Left lung (tissue), 10 donors: ENCODE data around the gene PPP2R2D. TPM values are rescaled to one million over a fixed set of nuclear protein-coding genes. Genes with fewer than 3 reads are reported as not detected.
A peak's percentile ranks its signal among the peaks of the same experiment; 100 is the strongest.

Source experiments
- ATAC-seq: fragments of 200-7000 bp; cut with Tn5 transposase; one replicate; pipeline ENCODE4 v1.9.1; 2020; ENCODE audit warnings: moderate library complexity
- DNase-seq, 4 donors: peaks; one replicate each; pipeline ENCODE4 v3.0.0-alpha.2; 2013 to 2020
- H3K27ac ChIP-seq, 2 donors: fragments of 200-600 bp; sonication (generic) in 1 of 2; one replicate each; pipeline versions ENCODE4 v1.5.0 to v1.8.0; 2020 to 2021
- H3K27me3 ChIP-seq, 2 donors: fragments of 200-600 bp; sonication (generic) in 1 of 2; one replicate each; pipeline versions ENCODE4 v1.5.0 to v1.8.0; 2020 to 2021
- H3K36me3 ChIP-seq, 2 donors: fragments of 200-600 bp; sonication (generic) in 1 of 2; one replicate each; pipeline versions ENCODE4 v1.5.0 to v1.8.0; 2020 to 2021
- H3K4me1 ChIP-seq, 2 donors: fragments of 200-600 bp; one replicate each; pipeline ENCODE4 v1.8.0; 2021
- H3K4me3 ChIP-seq, 2 donors: fragments of 200-600 bp; sonication (generic) in 1 of 2; one replicate each; pipeline versions ENCODE4 v1.5.0 to v1.8.0; 2020 to 2021; ENCODE audit warnings: mild to moderate bottlenecking in 1 of 2
- H3K9me3 ChIP-seq, 2 donors: fragments of 200-600 bp; sonication (generic) in 1 of 2; one replicate each; pipeline versions ENCODE4 v1.5.0 to v1.8.0; 2020 to 2021
- CTCF ChIP-seq, 2 donors: fragments of 200-600 bp; sonication (generic) in 1 of 2; IDR thresholded peaks; one replicate each; pipeline versions ENCODE4 v1.5.0 to v1.8.0; 2021; ENCODE audit warnings: antibody characterized with exemption in 2 of 2
- intact Hi-C, 2 donors: fragments of 100-400 bp; cut with DNase I; formaldehyde crosslinking; loops; one replicate each; pipeline versions ENCODE4 v1.11.2 to v1.14.2; 2022
- polyA plus RNA-seq, 6 donors: library from polyadenylated mRNA; unstranded; fragments of 120-200 nt; gene quantifications; one replicate each; pipeline ENCODE4 v1.2.1, GENCODE V29; 2013; ENCODE audit not compliant: insufficient read length in 6 of 6
- total RNA-seq, 2 donors: library from RNA; stranded (reverse); fragmentation: NEBNext Ultra II Directional; extraction: Animal tissue kit (Norgen Biotek cat#: 25700); gene quantifications; one replicate each; pipeline ENCODE4 v1.2.1, GENCODE V29; 2021
- donor health status: DM: no; HTN: yes; CAD: no.
- donor health status: DM: no; HTN: no; CAD: no.

PPP2R2D gene
- total and polyA plus RNA-seq, 8 donors = 22.7 to 42.4 (median 35.8) TPM

GRCh38 chr10:131876017-131876416, 24.8 kb upstream of the PPP2R2D start:
- Histone ChIP-seq H3K4me1 (no peaks in the 10 kb centered on the region), H3K4me3 (no peak overlapping the region), H3K27me3 (peaks cover 3 to 75% of the 10 kb centered on the region in 2 donors), H3K9me3 (no peaks in the 10 kb centered on the region), H3K27ac (no peak overlapping the region), H3K36me3 (no peaks in the 10 kb centered on the region)
- ATAC-seq (no peak), DNase-seq (peak in 1 of 4 donors; percentile 42)
- intact Hi-C loops = no loop called here
- no peak for TF ChIP-seq CTCF (IDR thresholded peaks at IDR 0.05)

GRCh38 chr10:131876508-131876907, 24.3 kb upstream of the PPP2R2D start:
- ATAC-seq (no peak), DNase-seq (no peak)
- no peak overlapping the region for H3K4me3 ChIP-seq
- no peaks in the 10 kb centered on the region for H3K4me1 ChIP-seq
- H3K27ac ChIP-seq = no peak overlapping the region
- peaks cover 3 to 70% of the 10 kb centered on the region in 2 donors for H3K27me3 ChIP-seq
- no peaks in the 10 kb centered on the region for H3K9me3 ChIP-seq
- intact Hi-C loops = no loop called here
- TF ChIP-seq CTCF (IDR thresholded peaks at IDR 0.05) = no peak
- no peaks in the 10 kb centered on the region for H3K36me3 ChIP-seq

GRCh38 chr10:131880016-131880590, 20.7 kb upstream of the PPP2R2D start:
- Histone ChIP-seq H3K36me3 (no peaks in the 10 kb centered on the region), H3K9me3 (no peaks in the 10 kb centered on the region), H3K27ac (no peak overlapping the region), H3K4me3 (no peak overlapping the region), H3K27me3 (peaks cover 3 to 44% of the 10 kb centered on the region in 2 donors), H3K4me1 (no peaks in the 10 kb centered on the region)
- ATAC-seq (no peak), DNase-seq (no peak)
- intact Hi-C loops = loop anchor here (10.0 kb wide), 2 partner anchors 145 to 265 kb away; no protein-coding TSS in a partner anchor
- TF ChIP-seq CTCF (IDR thresholded peaks at IDR 0.05) = no peak

GRCh38 chr10:131881104-131881880, 19.5 kb upstream of the PPP2R2D start:
- no peak for DNase-seq
- no peak for TF ChIP-seq CTCF (IDR thresholded peaks at IDR 0.05)
- Histone ChIP-seq H3K36me3 (no peaks in the 10 kb centered on the region), H3K27me3 (peaks cover 0 to 44% of the 10 kb centered on the region in 2 donors), H3K9me3 (no peaks in the 10 kb centered on the region), H3K4me1 (peaks cover 0 to 6% of the 10 kb centered on the region in 2 donors), H3K27ac (no peak overlapping the region), H3K4me3 (no peak overlapping the region)
- intact Hi-C loops = loop anchor here (10.0 kb wide), 2 partner anchors 144 to 264 kb away; no protein-coding TSS in a partner anchor
- ATAC-seq = no peak

- Histone ChIP-seq H3K4me1 (peaks cover 0 to 6% of the 10 kb centered on the region in 2 donors), H3K27ac (no peak overlapping the region), H3K36me3 (no peaks in the 10 kb centered on the region), H3K9me3 (no peaks in the 10 kb centered on the region), H3K4me3 (no peak overlapping the region), H3K27me3 (peaks cover 0 to 36% of the 10 kb centered on the region in 2 donors)
- intact Hi-C loops = loop anchor here (10.0 kb wide), 2 partner anchors 143 to 263 kb away; no protein-coding TSS in a partner anchor
- DNase-seq (peak in 1 of 4 donors; percentile 54), ATAC-seq (no peak)
- TF ChIP-seq CTCF (IDR thresholded peaks at IDR 0.05) = no peak
These were observed 18.7 kb upstream of the PPP2R2D start for GRCh38 chr10:131882151-131882550.
